Activated naive CD4-positive, alpha-beta T cell treated with anti-CD3 and anti-CD28 coated beads, Interleukin-2, amount 50 U/mL, for 72 hours (primary cell): ENCODE results near the gene PARP11. TPM values are rescaled to one million over a fixed set of nuclear protein-coding genes. Genes with fewer than 3 reads are reported as not detected.

Experiments
- ATAC-seq, 2 donors: fragments of 150-1000 bp; cut with Tn5 transposase; 2 replicates each; pipeline ENCODE4 v1.10.0; 2021; ENCODE audit warnings: mild to moderate bottlenecking in 2 of 2, moderate library complexity in 2 of 2
- DNase-seq, 2 donors: peaks; one replicate each; pipeline ENCODE4 v3.0.0; 2021 to 2022; ENCODE audit warnings: low spot score in 2 of 2
- H3K27ac Mint-ChIP-seq, 2 donors: one replicate each; pipeline ENCODE4 v1.8.0; 2022; ENCODE audit warnings: mild to moderate bottlenecking in 2 of 2, mixed read lengths in 2 of 2
- H3K36me3 Mint-ChIP-seq, 2 donors: one replicate each; pipeline ENCODE4 v1.8.0; 2022; ENCODE audit warnings: mixed read lengths in 2 of 2
- H3K9me3 Mint-ChIP-seq, 2 donors: one replicate each; pipeline ENCODE4 v1.8.0; 2022; ENCODE audit warnings: mixed read lengths in 2 of 2
- total RNA-seq, 2 donors: library from RNA; stranded (reverse); gene quantifications; one replicate each; pipeline ENCODE4 v1.2.3, GENCODE V29; 2022

Gene PARP11
- total RNA-seq, 2 donors from 2014 or later, result 25.2 to 30.2 TPM

DNA sequence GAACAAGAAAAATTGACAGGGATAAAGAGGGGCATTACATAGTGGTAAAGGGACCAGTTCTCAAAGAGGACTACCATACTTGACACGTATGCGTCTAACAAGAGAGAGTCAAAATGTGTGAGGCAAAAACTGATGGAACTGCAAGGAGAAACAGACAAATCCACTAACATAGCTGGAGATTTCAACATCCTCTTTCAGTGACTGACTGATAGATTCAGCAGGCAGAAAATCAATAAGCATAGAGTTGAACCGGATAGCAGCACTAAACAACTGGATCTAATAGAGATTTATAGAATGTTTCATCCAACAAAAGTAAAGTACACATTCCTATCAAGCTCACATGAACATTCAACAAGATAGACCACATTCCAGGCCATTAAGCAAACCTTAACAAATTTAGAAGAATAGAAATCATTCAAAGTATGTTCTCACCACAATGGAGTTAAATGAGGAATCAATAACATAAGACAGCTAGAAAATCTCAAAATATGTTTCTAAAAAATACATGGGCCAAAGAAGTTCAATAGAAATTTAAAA lies 104.2 kb downstream of the PARP11 start:
- DNase-seq (no peak), ATAC-seq (no peak)
- Mint-ChIP-seq H3K27ac (no peak overlapping the region), H3K36me3 (no peaks in the 10 kb centered on the region), H3K9me3 (no peaks in the 10 kb centered on the region)

DNA sequence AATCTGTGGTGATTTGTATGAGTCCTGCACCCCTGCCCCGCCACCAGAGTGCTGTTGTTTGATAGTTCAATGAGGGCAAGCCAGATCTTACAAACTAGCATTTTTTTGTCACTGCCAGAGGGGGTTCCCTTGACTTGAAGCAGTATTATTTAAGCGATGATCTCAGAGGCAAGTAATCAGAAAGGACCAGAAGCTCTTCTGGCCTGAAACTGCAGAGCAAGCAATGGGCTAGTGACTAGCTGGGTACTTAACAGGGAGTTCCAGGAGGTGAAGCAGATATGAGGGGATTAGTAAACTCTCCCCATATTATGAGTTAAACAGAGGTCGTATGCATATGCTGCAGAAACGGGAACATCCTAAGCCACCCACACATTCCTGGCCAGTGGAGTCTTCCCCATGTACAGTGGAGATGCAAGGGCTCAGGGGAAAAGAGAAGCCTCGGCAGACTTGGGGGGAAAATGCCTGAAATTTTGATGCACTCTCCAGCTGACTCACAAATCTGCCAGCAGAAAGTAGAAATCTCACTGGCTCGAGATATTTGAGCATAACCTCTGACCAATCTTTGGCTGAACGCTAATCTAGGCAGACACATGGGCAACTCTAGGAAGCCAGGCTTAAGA lies 112.0 kb downstream of the PARP11 start:
- Mint-ChIP-seq H3K27ac (no peak overlapping the region), H3K36me3 (peaks cover 0 to 19% of the 10 kb centered on the region in 2 donors), H3K9me3 (no peaks in the 10 kb centered on the region)
- ATAC-seq (no peak), DNase-seq (no peak)

DNA sequence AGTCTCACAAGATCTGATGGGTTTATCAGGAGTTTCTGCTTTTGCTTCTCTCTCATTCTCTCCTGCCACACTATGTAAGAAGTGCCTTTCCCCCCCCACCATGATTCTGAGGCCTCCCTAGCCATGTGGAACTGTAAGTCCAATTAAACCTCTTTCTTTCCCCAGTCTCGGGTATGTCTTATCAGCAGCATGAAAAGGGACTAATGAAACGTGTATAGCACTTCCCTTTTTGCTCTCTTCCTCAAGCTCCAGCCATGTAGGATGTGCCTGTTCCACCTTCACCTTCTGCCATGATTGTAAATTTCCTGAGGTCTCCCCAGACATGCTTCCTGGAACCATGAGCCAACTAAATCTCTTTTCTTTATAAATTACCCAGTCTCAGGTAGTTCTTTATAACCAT lies 113.3 kb downstream of the PARP11 start:
- DNase-seq, result no peak
- Mint-ChIP-seq H3K9me3 (no peaks in the 10 kb centered on the region), H3K36me3 (peaks cover 0 to 19% of the 10 kb centered on the region in 2 donors), H3K27ac (peak overlapping the region in 1 of 2 donors; percentile 14)
- no peak for ATAC-seq

Other genes starting within 250 kb of the PARP11 start
- gene CRACR2A, start 120.3 kb downstream of the PARP11 start, total RNA-seq, result 10 to 100 TPM in 1 of 2 donors, 1 to 10 TPM in 1; 7.3 to 32.0 TPM